Hepatocyte (in vitro differentiated cells): ENCODE data around the gene CFAP141.

Experiments
- EZH2 ChIP-seq: fragments of 200-600 bp; sonication (generic); IDR thresholded peaks from 2 replicates; pipeline ENCODE4 v1.6.1; 2016; ENCODE audit warnings: antibody characterized with exemption, mild to moderate bottlenecking, borderline replicate concordance
- TF ChIP-seq, protein P1 (sequence below): fragments of 200-600 bp; sonication (generic); IDR thresholded peaks from 2 replicates; pipeline ENCODE4 v1.5.1; 2016; ENCODE audit warnings: antibody characterized with exemption, mild to moderate bottlenecking; ENCODE audit not compliant: poor library complexity

DNA sequence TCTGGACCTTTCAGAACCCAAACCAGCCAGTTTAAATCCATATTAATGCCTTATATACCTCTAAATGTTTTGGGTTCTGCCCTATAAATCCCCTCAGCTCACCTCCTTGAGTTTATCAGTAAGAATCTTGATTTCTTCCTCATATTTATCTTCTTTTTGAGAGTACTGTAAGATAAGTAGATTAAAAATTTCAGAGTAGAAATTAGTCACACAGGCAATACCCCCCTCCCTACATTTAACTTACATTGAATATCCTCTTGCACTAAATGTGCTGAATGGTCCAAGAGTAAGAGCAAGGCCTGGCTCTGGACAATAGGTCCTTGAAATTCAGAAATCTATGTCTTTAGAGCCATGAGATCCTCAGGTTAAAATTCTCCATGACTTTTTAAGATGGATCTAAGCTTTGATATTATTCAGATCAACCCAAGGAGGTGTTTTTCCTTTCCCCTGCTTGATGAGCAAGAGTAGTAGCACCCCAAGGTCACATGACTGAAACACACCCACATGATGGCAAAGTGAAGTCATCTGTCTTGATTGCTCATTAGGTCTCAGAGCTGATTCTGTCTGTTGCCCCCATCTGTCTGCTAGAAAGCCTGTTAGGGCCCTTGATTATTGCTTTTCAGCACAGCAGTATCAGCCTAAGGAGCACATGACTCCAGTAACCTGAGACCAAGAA is 35.4 kb downstream of the CFAP141 start:
- TF ChIP-seq, protein P1, sequence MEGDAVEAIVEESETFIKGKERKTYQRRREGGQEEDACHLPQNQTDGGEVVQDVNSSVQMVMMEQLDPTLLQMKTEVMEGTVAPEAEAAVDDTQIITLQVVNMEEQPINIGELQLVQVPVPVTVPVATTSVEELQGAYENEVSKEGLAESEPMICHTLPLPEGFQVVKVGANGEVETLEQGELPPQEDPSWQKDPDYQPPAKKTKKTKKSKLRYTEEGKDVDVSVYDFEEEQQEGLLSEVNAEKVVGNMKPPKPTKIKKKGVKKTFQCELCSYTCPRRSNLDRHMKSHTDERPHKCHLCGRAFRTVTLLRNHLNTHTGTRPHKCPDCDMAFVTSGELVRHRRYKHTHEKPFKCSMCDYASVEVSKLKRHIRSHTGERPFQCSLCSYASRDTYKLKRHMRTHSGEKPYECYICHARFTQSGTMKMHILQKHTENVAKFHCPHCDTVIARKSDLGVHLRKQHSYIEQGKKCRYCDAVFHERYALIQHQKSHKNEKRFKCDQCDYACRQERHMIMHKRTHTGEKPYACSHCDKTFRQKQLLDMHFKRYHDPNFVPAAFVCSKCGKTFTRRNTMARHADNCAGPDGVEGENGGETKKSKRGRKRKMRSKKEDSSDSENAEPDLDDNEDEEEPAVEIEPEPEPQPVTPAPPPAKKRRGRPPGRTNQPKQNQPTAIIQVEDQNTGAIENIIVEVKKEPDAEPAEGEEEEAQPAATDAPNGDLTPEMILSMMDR, result no peak
- no peak for TF ChIP-seq EZH2
